Measurements from ENCODE around the gene SPPL3.

The SPPL3 gene

GRCh38 chr12:120905856-120906384 is 1.8 kb upstream of the SPPL3 start:
- Histone ChIP-seq H3K27me3 (ENCODE audit: insufficient read depth, poor library complexity, severe bottlenecking) (no peaks in the 10 kb centered on the region), H3K27ac (replicated peaks) (no peak overlapping the region), H3K4me3 (replicated peaks; ENCODE audit: insufficient read depth, low read length) (no peak overlapping the region)
- TF ChIP-seq SPI1 (IDR thresholded peaks at IDR 0.05; ENCODE audit: borderline replicate concordance, low read depth) (no peak), GABPA (IDR thresholded peaks at IDR 0.05; ENCODE audit: low read depth) (no peak), REST (IDR thresholded peaks at IDR 0.05; ENCODE audit: insufficient replicate concordance, low read depth) (no peak), CTCF (IDR thresholded peaks at IDR 0.05; ENCODE audit: insufficient read depth, low read length) (no peak)
- no peak for DNase-seq (ENCODE audit: low read depth in 1 of 2, low spot score in 1 of 2)

GRCh38 chr12:120903412-120904196 is 554 bp downstream of the SPPL3 start:
- TF ChIP-seq SPI1 (IDR thresholded peaks at IDR 0.05; ENCODE audit: borderline replicate concordance, low read depth): no peak
- TF ChIP-seq REST (IDR thresholded peaks at IDR 0.05; ENCODE audit: insufficient replicate concordance, low read depth): no peak
- no peak; the same call in 1 of the 2 replicates for TF ChIP-seq POLR2AphosphoS5 (IDR thresholded peaks at IDR 0.05; ENCODE audit: low read depth)
- TF ChIP-seq CTCF (IDR thresholded peaks at IDR 0.05; ENCODE audit: insufficient read depth, low read length): no peak
- no peak for TF ChIP-seq GABPA (IDR thresholded peaks at IDR 0.05; ENCODE audit: low read depth)
- Histone ChIP-seq H3K4me3 (replicated peaks; ENCODE audit: insufficient read depth, low read length) (peak overlapping the region; percentile 96), H3K27me3 (ENCODE audit: insufficient read depth, poor library complexity, severe bottlenecking) (no peaks in the 10 kb centered on the region), H3K27ac (replicated peaks) (peak overlapping the region; percentile 66)
- peak; percentile 73 to 75 for DNase-seq (ENCODE audit: low read depth in 1 of 2, low spot score in 1 of 2)

GRCh38 chr12:120902846-120903411 is 1.2 kb downstream of the SPPL3 start:
- H3K4me3 ChIP-seq (replicated peaks; ENCODE audit: insufficient read depth, low read length): peak overlapping the region; percentile 96

More at GRCh38 chr12:120902846-120903411, 1.2 kb downstream of the SPPL3 start:
- TF ChIP-seq CTCF (IDR thresholded peaks at IDR 0.05; ENCODE audit: insufficient read depth, low read length): no peak
- no peak for TF ChIP-seq SPI1 (IDR thresholded peaks at IDR 0.05; ENCODE audit: borderline replicate concordance, low read depth)
- no peak for TF ChIP-seq POLR2AphosphoS5 (IDR thresholded peaks at IDR 0.05; ENCODE audit: low read depth)
- no peak for TF ChIP-seq GABPA (IDR thresholded peaks at IDR 0.05; ENCODE audit: low read depth)
- no peak for TF ChIP-seq REST (IDR thresholded peaks at IDR 0.05; ENCODE audit: insufficient replicate concordance, low read depth)
- DNase-seq (ENCODE audit: low read depth in 1 of 2, low spot score in 1 of 2): no peak
- H3K27me3 ChIP-seq (ENCODE audit: insufficient read depth, poor library complexity, severe bottlenecking): no peaks in the 10 kb centered on the region
- peak overlapping the region; percentile 33; the same call in 1 of the 2 replicates for H3K27ac ChIP-seq (replicated peaks)

Data from HL-60 (cell line).